Type B pancreatic cell (in vitro differentiated cells): ENCODE measurements around the gene EXOSC3. TPM values are rescaled to one million over a fixed set of nuclear protein-coding genes. Genes with fewer than 3 reads are reported as not detected.
"Not testable (repeated sequence)": the region's sequence is repeated elsewhere in the genome, so short reads cannot be mapped to it uniquely, and the experiment has no call there.

Source experiments
- DNase-seq: peaks from one replicate; pipeline ENCODE4 v3.0.0; 2021; ENCODE audit warnings: mixed read lengths; ENCODE audit not compliant: unreplicated experiment; ENCODE audit errors: extremely low spot score
- H3K27ac Mint-ChIP-seq: 2 replicates; pipeline ENCODE4 v1.8.0; 2021; ENCODE audit warnings: mild to moderate bottlenecking, mixed read lengths
- H3K27me3 Mint-ChIP-seq: 2 replicates; pipeline ENCODE4 v1.8.0; 2021; ENCODE audit warnings: mixed read lengths
- H3K36me3 Mint-ChIP-seq: 2 replicates; pipeline ENCODE4 v1.8.0; 2021; ENCODE audit warnings: mixed read lengths
- H3K4me1 Mint-ChIP-seq: one replicate; pipeline ENCODE4 v1.8.0; 2021; ENCODE audit warnings: mixed read lengths; ENCODE audit not compliant: unreplicated experiment
- H3K4me3 Mint-ChIP-seq: 2 replicates; pipeline ENCODE4 v1.8.0; 2021; ENCODE audit warnings: mild to moderate bottlenecking, mixed read lengths
- H3K9me3 Mint-ChIP-seq: 2 replicates; pipeline ENCODE4 v1.8.0; 2021; ENCODE audit warnings: mixed read lengths
- total RNA-seq: library from RNA; stranded (reverse); gene quantifications from 2 replicates; pipeline ENCODE4 v1.2.1, GENCODE V29; 2021; ENCODE audit warnings: low replicate concordance
- TF ChIP-seq, protein P1 (sequence below): fragments of 200-600 bp; sonication (generic); conservative IDR thresholded peaks from 2 replicates; pipeline ENCODE4 v1.5.0; 2021; ENCODE audit warnings: antibody characterized with exemption, mild to moderate bottlenecking

EXOSC3 gene
- total RNA-seq, 1 donor from 2014 or later, result 61.9 TPM

DNA sequence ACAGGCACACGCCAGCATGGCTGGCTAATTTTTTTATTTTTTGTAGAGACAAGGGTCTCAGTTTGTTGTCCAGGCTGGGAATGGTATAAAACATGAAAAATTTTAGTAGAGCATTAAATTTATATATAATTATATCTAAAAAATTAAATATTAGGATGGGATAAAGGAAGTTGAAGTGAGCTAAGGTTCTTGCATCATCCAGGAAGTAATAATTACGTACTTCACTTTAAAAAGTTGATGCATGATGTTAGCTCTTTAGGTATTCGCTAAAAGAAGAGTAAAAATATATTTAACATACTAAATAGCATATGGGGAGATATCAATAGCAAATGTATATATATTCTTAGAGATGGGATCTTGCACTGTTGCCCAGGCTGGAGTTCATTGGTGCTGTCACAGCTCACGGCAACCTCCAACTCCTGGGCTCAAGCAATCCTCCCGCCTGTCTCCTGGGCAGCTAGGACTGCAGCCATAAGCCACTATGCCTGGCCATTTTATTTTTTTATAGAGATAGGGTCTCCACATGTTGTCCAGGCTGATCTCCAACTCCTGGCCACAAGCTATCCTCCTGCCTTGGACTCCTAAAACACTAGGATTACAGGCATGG lies 28.0 kb upstream of the EXOSC3 start:
- Mint-ChIP-seq H3K27ac (no peak overlapping the region), H3K9me3 (no peaks in the 10 kb centered on the region), H3K36me3 (peaks cover 4% of the 10 kb centered on the region), H3K4me1 (no peaks in the 10 kb centered on the region), H3K27me3 (no peaks in the 10 kb centered on the region), H3K4me3 (no peak overlapping the region)
- TF ChIP-seq, protein P1, sequence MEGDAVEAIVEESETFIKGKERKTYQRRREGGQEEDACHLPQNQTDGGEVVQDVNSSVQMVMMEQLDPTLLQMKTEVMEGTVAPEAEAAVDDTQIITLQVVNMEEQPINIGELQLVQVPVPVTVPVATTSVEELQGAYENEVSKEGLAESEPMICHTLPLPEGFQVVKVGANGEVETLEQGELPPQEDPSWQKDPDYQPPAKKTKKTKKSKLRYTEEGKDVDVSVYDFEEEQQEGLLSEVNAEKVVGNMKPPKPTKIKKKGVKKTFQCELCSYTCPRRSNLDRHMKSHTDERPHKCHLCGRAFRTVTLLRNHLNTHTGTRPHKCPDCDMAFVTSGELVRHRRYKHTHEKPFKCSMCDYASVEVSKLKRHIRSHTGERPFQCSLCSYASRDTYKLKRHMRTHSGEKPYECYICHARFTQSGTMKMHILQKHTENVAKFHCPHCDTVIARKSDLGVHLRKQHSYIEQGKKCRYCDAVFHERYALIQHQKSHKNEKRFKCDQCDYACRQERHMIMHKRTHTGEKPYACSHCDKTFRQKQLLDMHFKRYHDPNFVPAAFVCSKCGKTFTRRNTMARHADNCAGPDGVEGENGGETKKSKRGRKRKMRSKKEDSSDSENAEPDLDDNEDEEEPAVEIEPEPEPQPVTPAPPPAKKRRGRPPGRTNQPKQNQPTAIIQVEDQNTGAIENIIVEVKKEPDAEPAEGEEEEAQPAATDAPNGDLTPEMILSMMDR, result no peak
- DNase-seq, result no peak

DNA sequence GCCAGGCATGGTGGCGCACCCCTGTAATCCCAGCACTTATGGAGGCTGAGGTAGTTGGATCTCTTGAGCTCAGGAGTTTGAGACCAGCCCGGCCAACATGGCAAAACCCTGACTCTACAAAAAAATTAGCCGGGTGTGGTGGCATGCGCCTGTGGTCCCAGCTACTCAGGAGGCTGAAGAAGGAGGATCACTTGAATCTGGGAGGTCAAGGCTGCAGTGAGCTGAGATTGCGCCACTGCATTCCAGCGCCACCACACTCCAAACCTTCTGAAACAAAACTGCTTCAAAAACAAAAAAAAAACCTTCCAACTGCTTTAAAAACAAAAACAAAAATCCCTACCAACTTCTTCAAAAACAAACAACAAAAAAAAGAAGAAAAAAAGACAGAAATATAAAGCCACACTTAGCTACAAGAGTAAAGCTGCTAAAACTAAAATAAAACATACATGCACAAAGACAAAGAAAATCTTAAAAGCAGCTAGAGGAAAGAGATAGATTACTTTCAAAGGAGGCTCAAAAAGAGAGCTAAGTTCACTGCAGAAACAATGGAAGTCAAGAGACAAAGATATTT lies 27.1 kb upstream of the EXOSC3 start:
- Mint-ChIP-seq H3K27ac (no peak overlapping the region), H3K36me3 (peaks cover 4% of the 10 kb centered on the region), H3K4me3 (no peak overlapping the region), H3K4me1 (no peaks in the 10 kb centered on the region), H3K9me3 (no peaks in the 10 kb centered on the region), H3K27me3 (no peaks in the 10 kb centered on the region)
- no peak for DNase-seq
- TF ChIP-seq, protein P1, result no peak

DNA sequence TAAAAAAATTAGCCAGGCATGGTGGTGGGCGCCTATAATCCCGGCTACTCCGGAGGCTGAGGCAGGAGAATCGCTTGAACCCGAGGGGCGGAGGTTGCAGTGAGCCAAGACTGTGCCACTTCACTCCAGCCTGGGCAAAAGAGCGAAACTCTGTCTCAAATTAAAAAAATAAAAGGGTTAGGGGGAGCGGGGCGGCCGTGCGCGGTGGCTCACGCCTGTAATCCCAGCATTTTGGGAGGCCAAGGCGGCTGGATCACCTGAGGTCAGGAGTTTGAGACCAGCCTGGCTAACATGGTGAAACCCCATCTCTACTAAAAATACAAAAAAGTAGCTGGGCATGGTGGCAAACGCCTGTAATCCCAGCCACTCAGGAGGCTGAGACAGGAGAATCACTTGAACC lies 24.8 kb upstream of the EXOSC3 start:
- not testable (repeated sequence) for H3K27me3 Mint-ChIP-seq, H3K36me3 Mint-ChIP-seq, H3K9me3 Mint-ChIP-seq, DNase-seq, H3K4me3 Mint-ChIP-seq, H3K27ac Mint-ChIP-seq, H3K4me1 Mint-ChIP-seq

DNA sequence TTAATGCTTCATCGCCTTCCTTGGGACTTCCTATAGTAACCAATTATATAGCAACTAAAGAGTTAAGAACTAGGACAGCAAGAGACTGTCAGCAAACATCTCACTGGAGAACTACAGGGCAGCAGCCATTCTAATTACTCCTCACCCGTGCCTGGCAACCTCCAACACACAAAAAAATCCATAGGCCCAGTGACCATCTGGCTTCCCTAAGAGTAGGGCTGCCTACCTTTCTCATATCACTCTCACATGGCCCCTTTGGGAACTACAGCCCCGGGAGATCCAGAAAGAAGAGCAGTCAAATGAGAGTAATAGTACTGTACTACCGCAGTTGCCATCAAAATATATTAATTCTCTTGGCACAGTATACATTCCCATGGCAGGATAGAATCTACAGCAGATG lies 21.4 kb upstream of the EXOSC3 start:
- Mint-ChIP-seq H3K36me3 (peaks cover 14% of the 10 kb centered on the region), H3K27ac (peak overlapping the region; percentile 57), H3K27me3 (no peaks in the 10 kb centered on the region), H3K9me3 (peaks cover 5% of the 10 kb centered on the region), H3K4me1 (peaks cover 29% of the 10 kb centered on the region), H3K4me3 (peak overlapping the region; percentile 37)
- no peak for DNase-seq
- TF ChIP-seq, protein P1, result no peak

DNA sequence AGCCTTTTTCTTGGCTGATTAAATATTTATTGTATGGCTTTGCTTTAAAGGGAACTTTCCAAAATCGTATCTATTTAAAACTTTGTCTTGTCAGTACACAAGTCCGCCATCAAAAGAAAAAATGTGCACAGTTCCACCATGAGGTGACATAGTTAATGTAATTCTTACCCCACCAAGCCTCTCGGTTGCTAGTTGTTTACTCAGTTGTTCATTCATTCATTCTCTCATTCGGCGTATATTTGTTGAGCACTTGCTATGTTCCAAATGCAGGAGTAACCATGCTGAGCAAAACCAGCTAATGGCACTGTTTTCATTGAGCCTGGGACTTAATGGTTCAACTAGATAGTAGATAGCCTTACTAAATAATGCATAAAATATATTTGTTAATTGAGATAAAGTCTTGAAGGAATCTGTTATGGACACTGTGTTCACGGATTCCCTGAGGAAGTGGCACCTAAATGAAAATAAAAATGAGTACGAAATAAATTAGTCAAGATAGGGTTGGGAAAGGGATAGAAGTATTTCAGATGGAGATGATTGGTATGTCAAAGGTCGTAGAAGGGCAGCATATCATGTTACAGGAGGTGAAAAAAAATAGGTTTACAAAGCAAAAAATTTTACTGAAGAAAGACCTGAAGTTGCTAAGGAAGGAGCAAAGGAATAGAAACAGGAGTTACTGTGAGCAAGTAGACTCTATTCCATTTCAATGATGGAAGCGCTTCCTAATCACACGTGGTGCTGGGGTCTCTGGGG lies 17.3 kb upstream of the EXOSC3 start:
- peaks cover 5% of the 10 kb centered on the region for H3K9me3 Mint-ChIP-seq
- peak overlapping the region; percentile 95 for H3K4me3 Mint-ChIP-seq
- DNase-seq, result no peak
- H3K4me1 Mint-ChIP-seq, result peaks cover 33% of the 10 kb centered on the region
- TF ChIP-seq, protein P1, result no peak
- no peaks in the 10 kb centered on the region for H3K27me3 Mint-ChIP-seq
- peaks cover 13% of the 10 kb centered on the region for H3K36me3 Mint-ChIP-seq
- H3K27ac Mint-ChIP-seq, result peak overlapping the region; percentile 94

DNA sequence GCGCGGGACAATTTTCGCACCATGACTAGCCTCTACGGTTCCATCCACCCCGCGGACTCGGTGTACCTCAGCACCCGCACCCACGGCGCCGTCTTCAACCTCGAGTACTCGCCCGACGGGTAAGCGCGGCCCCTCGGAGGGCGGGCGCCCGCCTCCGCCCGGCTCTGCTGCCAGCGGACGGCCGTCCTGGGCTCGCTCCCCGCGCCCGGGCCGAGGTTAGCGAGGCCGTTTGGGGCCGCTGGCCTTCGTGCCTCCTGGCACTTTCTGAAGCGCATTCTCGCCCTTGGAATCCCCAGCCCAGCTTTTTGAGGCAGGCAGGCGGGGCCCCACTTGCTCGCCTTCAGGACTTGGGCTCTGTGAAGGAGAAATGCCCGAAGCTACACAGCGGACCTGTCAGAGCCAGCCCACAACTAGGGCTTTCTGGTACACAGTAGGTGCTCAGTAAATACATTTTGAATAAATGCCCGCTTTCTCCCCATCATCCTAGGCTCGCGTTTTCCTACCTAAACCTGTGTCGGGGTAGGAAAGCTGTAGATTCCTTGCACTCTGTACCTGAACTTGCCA lies 16.5 kb upstream of the EXOSC3 start:
- peak overlapping the region; percentile 95 for H3K4me3 Mint-ChIP-seq
- TF ChIP-seq, protein P1, result no peak
- peaks cover 5% of the 10 kb centered on the region for H3K9me3 Mint-ChIP-seq
- H3K27ac Mint-ChIP-seq, result peak overlapping the region; percentile 94
- peaks cover 31% of the 10 kb centered on the region for H3K4me1 Mint-ChIP-seq
- peak; percentile 73 for DNase-seq
- no peaks in the 10 kb centered on the region for H3K27me3 Mint-ChIP-seq
- H3K36me3 Mint-ChIP-seq, result peaks cover 11% of the 10 kb centered on the region
